Measurements from ENCODE around the gene FCN2.

Gene FCN2

DNA sequence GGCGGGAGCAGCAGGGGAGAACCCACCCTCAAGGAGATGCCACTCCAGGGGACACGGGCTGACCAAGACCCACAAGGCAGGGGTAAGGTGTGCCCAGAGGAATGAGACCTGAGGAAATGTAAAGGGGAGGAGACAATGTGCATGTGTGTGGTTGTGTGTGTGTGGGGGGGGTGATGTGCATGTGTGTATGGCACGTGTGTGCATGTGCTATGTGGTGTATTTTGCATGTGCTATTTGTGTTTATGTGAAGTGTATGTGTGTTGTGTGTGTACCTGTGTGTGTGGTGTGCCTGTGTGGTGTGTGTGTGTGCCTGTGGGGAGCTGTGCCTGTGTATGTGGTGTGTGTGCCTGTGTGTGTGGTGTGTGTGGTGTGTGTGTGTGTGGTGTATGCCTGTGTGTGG lies 33.5 kb upstream of the FCN2 start:
- H3K4me3 ChIP-seq (ENCODE audit: low read length): no peak overlapping the region
- H3F3A ChIP-seq (ENCODE audit: insufficient read depth, low read length): no peaks in the 10 kb centered on the region
- H3K4me1 ChIP-seq (ENCODE audit: low read length): no peaks in the 10 kb centered on the region
- TF ChIP-seq EZH2phosphoT487 (IDR thresholded peaks at IDR 0.05; ENCODE audit: low read length) (no peak), EZH2 (optimal IDR thresholded peaks at IDR 0.05; ENCODE audit: low read depth, low read length) (no peak)
- TF ChIP-seq, protein P1, sequence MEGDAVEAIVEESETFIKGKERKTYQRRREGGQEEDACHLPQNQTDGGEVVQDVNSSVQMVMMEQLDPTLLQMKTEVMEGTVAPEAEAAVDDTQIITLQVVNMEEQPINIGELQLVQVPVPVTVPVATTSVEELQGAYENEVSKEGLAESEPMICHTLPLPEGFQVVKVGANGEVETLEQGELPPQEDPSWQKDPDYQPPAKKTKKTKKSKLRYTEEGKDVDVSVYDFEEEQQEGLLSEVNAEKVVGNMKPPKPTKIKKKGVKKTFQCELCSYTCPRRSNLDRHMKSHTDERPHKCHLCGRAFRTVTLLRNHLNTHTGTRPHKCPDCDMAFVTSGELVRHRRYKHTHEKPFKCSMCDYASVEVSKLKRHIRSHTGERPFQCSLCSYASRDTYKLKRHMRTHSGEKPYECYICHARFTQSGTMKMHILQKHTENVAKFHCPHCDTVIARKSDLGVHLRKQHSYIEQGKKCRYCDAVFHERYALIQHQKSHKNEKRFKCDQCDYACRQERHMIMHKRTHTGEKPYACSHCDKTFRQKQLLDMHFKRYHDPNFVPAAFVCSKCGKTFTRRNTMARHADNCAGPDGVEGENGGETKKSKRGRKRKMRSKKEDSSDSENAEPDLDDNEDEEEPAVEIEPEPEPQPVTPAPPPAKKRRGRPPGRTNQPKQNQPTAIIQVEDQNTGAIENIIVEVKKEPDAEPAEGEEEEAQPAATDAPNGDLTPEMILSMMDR (IDR thresholded peaks at IDR 0.05; ENCODE audit: low read length): no peak
- no peaks in the 10 kb centered on the region for H3K9me3 ChIP-seq (replicated peaks; ENCODE audit: insufficient read depth, low read length)
- no peak for DNase-seq
- no peak overlapping the region for H3K9ac ChIP-seq (ENCODE audit: low read length)
- peaks cover 35% of the 10 kb centered on the region for H3K27me3 ChIP-seq (replicated peaks; ENCODE audit: insufficient read depth, low read length)
- no peaks in the 10 kb centered on the region for H3K9me2 ChIP-seq (replicated peaks; ENCODE audit: insufficient read depth, low read length)
- no peaks in the 10 kb centered on the region for H3K79me2 ChIP-seq (ENCODE audit: low read length)
- no peaks in the 10 kb centered on the region for H4K20me1 ChIP-seq (ENCODE audit: insufficient read depth, low read length)
- no peak overlapping the region for H2AFZ ChIP-seq (ENCODE audit: low read length)
- H3K4me2 ChIP-seq (ENCODE audit: low read depth, low read length): no peak overlapping the region
- H3K36me3 ChIP-seq (replicated peaks; ENCODE audit: insufficient read depth, low read length): no peaks in the 10 kb centered on the region
- H3K27ac ChIP-seq (ENCODE audit: low read length): no peak overlapping the region

DNA sequence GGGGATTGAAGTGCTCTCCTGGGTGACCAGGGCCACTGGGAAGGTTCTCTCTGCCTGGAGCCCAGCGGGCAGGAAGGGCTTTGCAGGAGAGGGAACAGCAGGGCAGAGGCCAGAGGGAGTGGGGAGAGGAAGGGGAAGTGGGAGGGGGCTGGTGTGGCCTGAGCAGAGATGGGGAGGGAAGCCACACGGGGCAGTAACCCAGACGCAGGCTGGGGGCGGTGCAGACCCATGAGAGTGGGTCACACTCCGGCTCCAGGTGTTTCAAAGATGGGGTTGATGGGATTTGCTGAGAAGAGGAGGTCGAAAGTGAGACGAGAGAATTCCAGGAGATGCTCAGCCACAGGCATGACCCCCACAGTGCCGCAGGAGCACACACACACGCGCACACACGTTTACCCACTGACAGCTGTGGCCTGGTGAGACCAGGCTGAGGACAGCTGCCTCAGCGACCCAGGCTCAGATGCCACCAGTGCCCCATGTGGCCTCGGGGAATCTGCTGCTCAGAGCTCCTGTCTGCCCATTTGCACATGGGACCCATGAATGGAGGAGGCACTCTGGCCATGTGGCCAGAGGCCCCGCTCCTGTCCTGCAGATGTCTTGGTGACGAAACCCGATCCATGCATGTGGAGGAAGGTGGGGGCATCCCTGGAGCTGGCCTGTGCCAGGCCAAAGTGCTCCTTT lies 32.7 kb upstream of the FCN2 start:
- TF ChIP-seq EZH2 (optimal IDR thresholded peaks at IDR 0.05; ENCODE audit: low read depth, low read length) (no peak), EZH2phosphoT487 (IDR thresholded peaks at IDR 0.05; ENCODE audit: low read length) (no peak)
- TF ChIP-seq, protein P1 (IDR thresholded peaks at IDR 0.05; ENCODE audit: low read length): no peak
- no peak overlapping the region for H3K4me2 ChIP-seq (ENCODE audit: low read depth, low read length)
- no peaks in the 10 kb centered on the region for H3K9me2 ChIP-seq (replicated peaks; ENCODE audit: insufficient read depth, low read length)
- no peaks in the 10 kb centered on the region for H3K36me3 ChIP-seq (replicated peaks; ENCODE audit: insufficient read depth, low read length)
- H3K4me3 ChIP-seq (ENCODE audit: low read length): no peak overlapping the region
- H3K4me1 ChIP-seq (ENCODE audit: low read length): no peaks in the 10 kb centered on the region
- no peaks in the 10 kb centered on the region for H4K20me1 ChIP-seq (ENCODE audit: insufficient read depth, low read length)
- H3K27ac ChIP-seq (ENCODE audit: low read length): no peak overlapping the region
- no peak for DNase-seq
- no peak overlapping the region for H3K9ac ChIP-seq (ENCODE audit: low read length)
- no peaks in the 10 kb centered on the region for H3K79me2 ChIP-seq (ENCODE audit: low read length)
- peaks cover 29% of the 10 kb centered on the region for H3K27me3 ChIP-seq (replicated peaks; ENCODE audit: insufficient read depth, low read length)
- no peaks in the 10 kb centered on the region for H3F3A ChIP-seq (ENCODE audit: insufficient read depth, low read length)
- no peak overlapping the region for H2AFZ ChIP-seq (ENCODE audit: low read length)
- no peaks in the 10 kb centered on the region for H3K9me3 ChIP-seq (replicated peaks; ENCODE audit: insufficient read depth, low read length)

GRCh38 chr9:134848504-134848903 lies 32.1 kb upstream of the FCN2 start:
- H3K9me3 ChIP-seq (replicated peaks; ENCODE audit: insufficient read depth, low read length): no peaks in the 10 kb centered on the region
- no peaks in the 10 kb centered on the region for H4K20me1 ChIP-seq (ENCODE audit: insufficient read depth, low read length)
- no peaks in the 10 kb centered on the region for H3K9me2 ChIP-seq (replicated peaks; ENCODE audit: insufficient read depth, low read length)
- no peak overlapping the region for H2AFZ ChIP-seq (ENCODE audit: low read length)
- no peaks in the 10 kb centered on the region for H3K4me1 ChIP-seq (ENCODE audit: low read length)
- H3K27me3 ChIP-seq (replicated peaks; ENCODE audit: insufficient read depth, low read length): peaks cover 23% of the 10 kb centered on the region
- H3K79me2 ChIP-seq (ENCODE audit: low read length): no peaks in the 10 kb centered on the region
- H3K27ac ChIP-seq (ENCODE audit: low read length): no peak overlapping the region
- no peak for TF ChIP-seq EZH2phosphoT487 (IDR thresholded peaks at IDR 0.05; ENCODE audit: low read length)
- TF ChIP-seq EZH2 (optimal IDR thresholded peaks at IDR 0.05; ENCODE audit: low read depth, low read length): no peak
- TF ChIP-seq, protein P1 (IDR thresholded peaks at IDR 0.05; ENCODE audit: low read length): no peak
- DNase-seq: no peak
- no peak overlapping the region for H3K4me2 ChIP-seq (ENCODE audit: low read depth, low read length)
- H3F3A ChIP-seq (ENCODE audit: insufficient read depth, low read length): no peaks in the 10 kb centered on the region
- H3K4me3 ChIP-seq (ENCODE audit: low read length): no peak overlapping the region
- no peaks in the 10 kb centered on the region for H3K36me3 ChIP-seq (replicated peaks; ENCODE audit: insufficient read depth, low read length)
- no peak overlapping the region for H3K9ac ChIP-seq (ENCODE audit: low read length)

All from MM.1S (cell line).